HG02981 (cell line): ENCODE results near the gene MPRIP.
"Not testable (repeated sequence)": the region's sequence is repeated elsewhere in the genome, so short reads cannot be mapped to it uniquely, and the experiment has no call there.

Source experiments
- ATAC-seq: cut with Tn5 transposase; IDR thresholded peaks from one replicate; pipeline ENCODE4 v1.9.1; 2021; ENCODE audit warnings: mild to moderate bottlenecking, moderate library complexity; ENCODE audit not compliant: unreplicated experiment

Gene MPRIP

DNA sequence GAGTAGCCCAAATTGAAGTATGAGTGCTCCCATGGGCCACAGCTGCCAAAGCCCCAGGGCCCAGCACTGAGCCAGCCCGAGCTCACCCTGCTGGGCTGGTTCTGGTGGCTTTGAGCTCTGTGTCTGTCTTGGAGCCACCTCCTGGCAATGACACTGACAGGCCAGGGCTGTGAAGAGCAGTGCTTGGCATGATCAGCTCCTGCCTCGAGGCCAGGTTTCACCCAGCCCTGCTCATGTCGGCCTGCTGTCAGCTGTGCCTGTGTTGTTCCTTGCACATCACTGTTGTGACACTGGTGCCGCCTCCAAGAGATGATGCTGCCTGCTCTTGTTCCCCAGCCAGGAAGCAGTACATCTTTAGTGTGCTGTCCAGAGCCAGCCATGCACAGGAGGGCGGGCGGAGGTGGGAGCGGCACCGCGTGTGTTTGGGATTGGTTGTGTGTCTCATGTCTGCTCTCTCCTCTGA lies 137.9 kb downstream of the MPRIP start:
- no peak for ATAC-seq

GRCh38 chr17:17180741-17181525 lies 138.7 kb downstream of the MPRIP start:
- ATAC-seq: no peak

DNA sequence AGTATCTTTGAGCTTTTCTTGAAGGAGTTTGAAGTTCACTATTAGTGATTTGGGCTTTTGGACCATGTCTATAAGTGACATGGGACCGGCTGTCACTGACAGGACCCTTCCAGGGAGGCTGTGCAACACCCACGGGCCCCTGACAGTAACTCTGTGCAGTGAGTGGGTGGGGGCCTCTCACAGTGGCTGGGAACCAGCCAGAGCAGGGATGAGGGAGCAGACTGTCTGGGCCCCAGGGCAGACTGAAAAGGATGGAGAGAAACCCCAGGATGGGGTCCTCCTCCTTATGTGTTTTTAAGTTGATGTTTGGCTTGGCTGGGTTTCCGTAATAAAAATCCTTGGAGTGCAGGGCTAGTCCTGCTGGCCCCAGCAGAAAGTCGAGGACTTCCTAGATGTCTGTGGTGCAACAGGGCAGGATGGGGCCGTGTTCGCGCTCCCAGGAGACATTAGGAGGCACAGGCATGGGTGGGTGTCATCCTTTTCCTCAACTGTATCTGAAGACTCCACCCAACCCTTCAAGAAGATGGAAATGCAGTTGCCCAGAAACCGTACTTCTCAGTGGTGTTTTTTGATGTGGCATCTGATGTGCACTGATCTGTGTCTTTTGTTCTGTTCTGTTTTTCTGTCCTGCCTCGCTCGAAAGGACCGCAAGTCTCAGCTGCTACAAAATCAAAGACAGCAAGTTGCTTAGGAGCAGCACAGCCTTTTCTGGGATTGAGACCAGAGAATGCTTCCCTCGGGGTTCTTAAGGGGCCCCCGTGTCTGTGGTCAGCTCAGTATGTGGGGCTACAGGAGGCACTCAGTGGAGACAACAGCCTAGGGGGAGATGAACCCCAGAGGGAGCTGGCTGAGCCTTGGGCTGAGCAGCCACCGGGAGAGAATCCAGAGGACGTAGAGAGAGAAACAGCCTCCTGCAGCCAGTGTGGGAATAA lies 139.7 kb downstream of the MPRIP start:
- ATAC-seq: no peak

- no peak for ATAC-seq
Measured at GRCh38 chr17:17182598-17183136, 140.4 kb downstream of the MPRIP start.

DNA sequence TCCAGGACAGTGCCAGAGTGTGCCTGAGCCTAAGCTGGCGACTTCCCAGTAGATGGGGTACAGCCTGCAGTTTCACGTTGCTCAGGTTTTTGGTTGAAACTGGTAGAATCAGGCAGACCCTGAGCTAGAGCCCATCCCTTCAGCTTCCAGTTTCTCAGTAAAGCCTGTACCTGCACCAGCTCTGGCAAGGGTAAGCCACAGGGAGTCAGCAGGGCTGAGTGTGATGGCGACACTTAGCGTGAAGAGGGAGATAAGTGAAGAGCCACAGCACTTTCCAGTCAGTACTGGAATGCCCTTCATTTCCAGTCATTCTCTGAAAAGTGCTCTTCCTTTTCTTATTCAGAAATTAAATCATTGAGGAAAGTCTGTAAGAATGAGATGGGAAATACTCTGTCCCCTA lies 141.5 kb downstream of the MPRIP start:
- ATAC-seq: no peak

- not testable (repeated sequence) for ATAC-seq
Measured at GRCh38 chr17:17184985-17185757, 142.9 kb downstream of the MPRIP start.

DNA sequence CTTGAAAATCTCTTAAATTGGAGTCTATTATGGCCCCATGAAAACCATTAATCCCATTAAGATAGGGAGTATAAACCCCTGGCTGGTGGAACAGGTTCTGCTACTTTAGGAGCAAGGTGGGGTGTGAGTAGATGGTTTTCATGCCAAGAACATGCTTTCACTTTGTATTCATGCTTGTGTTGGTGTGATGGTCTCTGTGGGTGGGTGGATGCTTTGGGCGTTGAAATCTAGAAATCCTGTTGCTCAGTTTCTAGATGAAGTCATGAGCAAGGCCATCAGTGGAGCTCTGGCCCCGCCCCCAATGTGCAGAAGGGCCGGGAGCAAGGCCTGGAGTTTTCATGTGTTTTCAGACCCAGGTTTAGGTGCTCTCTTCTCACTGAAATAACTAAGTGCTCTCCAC lies 143.8 kb downstream of the MPRIP start:
- no peak for ATAC-seq

GRCh38 chr17:17186551-17187505 lies 144.6 kb downstream of the MPRIP start:
- no peak for ATAC-seq

- no peak for ATAC-seq
Measured at GRCh38 chr17:17188586-17188985, 146.3 kb downstream of the MPRIP start.

GRCh38 chr17:17189559-17189958 lies 147.3 kb downstream of the MPRIP start:
- no peak for ATAC-seq

DNA sequence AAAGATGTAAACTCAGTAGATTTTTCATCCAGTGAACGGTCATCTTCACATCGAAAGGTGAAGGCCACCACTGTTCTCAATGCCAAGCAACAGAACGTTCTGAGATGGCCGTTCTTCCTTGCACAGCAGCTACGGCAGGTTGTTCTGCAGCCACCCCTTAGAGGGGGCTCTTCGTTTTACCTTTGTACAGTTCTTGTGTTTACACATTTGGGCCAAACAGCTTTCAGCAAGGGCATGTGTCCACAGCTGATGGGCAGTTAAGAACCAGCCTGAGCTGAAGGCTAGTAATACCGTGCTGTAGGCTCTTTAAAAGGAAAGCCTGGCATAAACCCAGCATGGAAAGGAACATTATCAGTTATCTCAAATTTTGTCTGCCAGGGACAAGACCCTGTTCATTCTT lies 147.9 kb downstream of the MPRIP start:
- ATAC-seq: no peak

- ATAC-seq: no peak
Measured at GRCh38 chr17:17191346-17191792, 149.1 kb downstream of the MPRIP start.

DNA sequence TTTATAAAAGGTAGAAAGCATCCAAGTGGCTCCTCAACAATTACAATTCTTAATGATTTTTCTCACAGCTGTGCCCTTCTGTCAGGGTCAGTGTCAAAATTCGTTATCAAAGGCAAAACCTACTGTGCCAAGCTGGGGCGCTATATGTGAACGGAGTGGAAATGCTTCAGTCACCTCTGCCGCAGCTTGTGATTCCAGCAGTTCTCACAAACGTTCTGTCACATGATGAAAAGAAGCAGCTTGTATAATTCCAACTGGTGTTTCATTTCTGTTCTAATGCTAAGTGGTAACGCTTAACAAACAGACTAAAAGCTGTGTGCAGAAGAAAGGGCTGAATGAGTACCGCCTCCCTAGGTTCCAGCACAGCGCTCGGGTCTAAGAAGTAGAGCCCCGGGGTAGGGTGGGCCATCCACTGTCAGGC lies 149.7 kb downstream of the MPRIP start:
- ATAC-seq: no peak

DNA sequence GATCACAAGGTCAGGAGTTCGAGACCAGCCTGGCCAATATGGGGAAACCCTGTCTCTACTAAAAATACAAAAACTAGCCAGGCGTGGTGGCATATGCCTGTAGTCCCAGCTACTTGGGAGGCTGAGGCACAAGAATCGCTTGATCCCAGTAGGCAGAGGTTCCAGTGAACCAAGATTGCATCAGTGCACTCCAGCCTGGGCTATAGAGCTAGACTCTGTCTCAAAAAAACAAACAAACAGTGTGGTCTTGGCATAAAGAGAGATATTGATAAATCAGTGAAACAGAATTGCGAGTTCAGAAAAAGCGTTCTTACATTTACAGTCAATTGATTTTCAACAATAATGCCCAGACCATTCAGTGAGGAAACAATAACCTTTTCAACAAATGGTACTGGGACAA lies 153.2 kb downstream of the MPRIP start:
- ATAC-seq: not testable (repeated sequence)

DNA sequence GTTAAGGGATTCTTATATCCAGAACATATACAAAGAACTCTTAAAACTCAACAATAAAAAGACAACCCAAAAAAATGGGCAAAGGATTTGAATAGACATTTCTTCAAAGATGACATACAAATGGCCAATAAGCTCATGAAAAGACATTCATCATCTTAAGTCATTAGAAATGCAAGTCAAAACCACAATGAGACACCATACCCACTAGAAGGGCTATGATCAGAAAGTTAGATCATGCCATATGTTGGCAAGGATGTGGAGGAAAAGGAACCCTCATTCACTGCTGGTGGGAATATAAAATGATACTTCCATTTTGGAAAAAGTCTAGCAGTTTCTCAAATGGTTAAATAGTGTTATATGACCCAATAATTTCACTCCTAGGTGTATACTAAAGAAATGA lies 154.5 kb downstream of the MPRIP start:
- ATAC-seq: no peak

- ATAC-seq: no peak
Measured at GRCh38 chr17:17198281-17198680, 156.0 kb downstream of the MPRIP start.

DNA sequence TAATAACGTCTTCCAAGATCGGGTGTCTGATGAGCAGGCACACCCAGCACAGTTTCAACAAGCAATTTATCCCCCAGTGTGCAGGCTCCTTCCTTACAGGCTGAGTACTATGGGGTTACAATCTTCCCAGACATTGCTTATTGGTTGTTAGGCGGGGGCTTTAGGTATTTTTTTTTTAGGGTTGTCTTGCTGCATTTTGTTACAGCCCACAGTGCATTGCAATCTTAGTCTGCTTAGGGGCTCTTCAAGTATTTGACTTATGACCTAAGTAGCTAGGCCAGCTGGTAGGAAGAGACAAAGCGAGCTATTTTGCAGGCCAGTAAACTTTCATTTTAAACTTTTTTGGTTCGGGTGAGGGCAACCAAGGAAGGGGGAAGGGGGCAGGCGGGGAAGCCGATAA lies 158.1 kb downstream of the MPRIP start:
- no peak for ATAC-seq

GRCh38 chr17:17200831-17201230 lies 158.6 kb downstream of the MPRIP start:
- no peak for ATAC-seq

DNA sequence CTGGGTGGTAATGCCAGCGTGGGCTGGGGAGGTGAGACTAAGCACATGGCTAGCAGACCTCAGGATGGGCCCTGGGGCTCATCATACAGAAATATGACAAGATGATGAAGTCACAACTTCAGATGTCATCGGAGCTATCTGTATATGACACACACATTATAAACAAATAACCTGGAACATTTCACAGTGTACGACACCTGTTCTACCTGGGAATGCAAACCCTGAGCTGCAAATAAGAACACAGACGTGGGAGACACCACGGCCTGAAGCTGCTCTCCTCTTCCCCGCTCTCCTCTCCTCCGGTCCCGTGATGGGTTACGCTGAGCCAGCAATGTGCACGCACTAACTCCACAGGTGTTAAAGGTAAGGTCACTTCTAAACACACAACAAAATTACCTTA lies 159.0 kb downstream of the MPRIP start:
- ATAC-seq: no peak

DNA sequence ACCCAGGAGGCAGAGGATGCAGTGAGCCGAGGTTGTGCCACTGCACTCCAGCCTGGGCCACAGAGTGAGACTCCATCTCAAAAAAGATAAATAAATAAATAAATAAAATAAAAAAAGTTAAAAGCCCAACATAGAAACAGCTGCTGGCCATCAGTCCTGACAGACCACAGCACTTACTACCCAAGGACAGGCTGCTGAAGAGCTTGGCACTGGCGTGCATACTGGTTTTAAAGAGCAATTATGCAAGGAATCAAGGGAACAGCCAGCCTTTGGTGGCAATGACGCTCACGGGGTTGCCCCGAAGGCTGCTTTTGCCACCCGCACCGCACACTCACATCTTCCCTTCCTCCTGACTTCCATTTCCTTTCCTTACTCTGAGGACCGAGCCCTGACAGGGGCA lies 159.7 kb downstream of the MPRIP start:
- ATAC-seq: no peak
